HG02884 (cell line): ENCODE data around the gene CTXN1.

Source experiments
- ATAC-seq: cut with Tn5 transposase; IDR thresholded peaks from one replicate; pipeline ENCODE4 v1.9.1; 2021; ENCODE audit warnings: mild to moderate bottlenecking, moderate library complexity; ENCODE audit not compliant: unreplicated experiment

Gene CTXN1

DNA sequence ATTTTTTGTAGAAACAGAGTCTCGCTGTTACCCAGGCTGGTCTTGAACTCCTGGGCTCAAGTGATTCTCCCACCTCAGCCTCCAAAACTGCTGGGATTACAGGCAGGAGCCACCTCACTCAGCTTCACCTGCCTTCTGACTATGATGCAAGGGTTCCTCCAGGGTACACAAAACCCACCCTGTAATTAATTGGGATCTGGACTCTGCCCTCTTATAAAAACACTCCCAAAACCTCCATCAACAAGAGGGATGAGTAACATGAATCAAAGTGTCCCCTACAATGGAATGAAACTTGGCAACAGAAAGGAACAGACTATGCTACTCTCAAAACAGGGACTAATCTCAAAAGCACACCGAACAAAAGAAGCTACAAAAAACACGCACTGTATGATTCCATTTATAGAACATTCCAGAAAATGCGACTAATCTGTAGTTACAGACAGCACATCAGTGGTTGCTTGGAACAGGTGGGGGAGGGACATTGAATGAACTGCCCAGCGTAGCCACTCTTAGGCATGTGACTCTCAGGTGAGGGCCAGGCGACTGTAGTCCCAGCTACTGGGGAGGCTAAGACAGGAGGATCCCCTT lies 48.6 kb downstream of the CTXN1 start:
- no peak for ATAC-seq

DNA sequence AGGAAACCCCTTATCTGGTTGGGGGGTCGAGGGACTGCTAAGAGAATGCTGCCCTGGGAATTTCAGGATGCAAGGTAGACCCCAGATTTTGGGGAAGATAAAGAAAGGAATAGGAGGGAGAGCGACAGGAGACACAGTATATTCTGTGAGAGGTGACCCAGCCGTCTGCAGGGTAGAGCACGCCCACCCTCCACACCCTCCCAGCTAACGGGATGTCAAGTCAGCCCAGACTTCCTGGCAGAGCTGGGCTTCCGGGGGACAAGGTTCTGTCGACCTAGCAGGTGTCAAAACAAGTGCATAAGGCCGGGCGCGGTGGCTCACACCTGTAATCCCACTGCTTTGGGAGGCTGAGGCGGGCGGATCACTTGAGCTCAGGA lies 51.0 kb downstream of the CTXN1 start:
- ATAC-seq: no peak
